H9 (cell line): ENCODE measurements around the gene COA7. TPM values are rescaled to one million over a fixed set of nuclear protein-coding genes. Genes with fewer than 3 reads are reported as not detected.

Experiments used
- DNase-seq: peaks from one replicate; pipeline ENCODE4 v3.0.0-alpha.2; 2017
- H2AFZ ChIP-seq: one replicate; pipeline ENCODE4 v1.6.1; 2013; ENCODE audit warnings: mild to moderate bottlenecking, low read length, control low read depth, moderate library complexity
- H2AK5ac ChIP-seq: 2 replicates; pipeline ENCODE4 v1.6.1; 2013; ENCODE audit warnings: low read length, control low read depth, mixed read lengths; ENCODE audit not compliant: insufficient read length
- H2BK120ac ChIP-seq: one replicate; pipeline ENCODE4 v1.6.1; 2013; ENCODE audit warnings: low read depth, mild to moderate bottlenecking, low read length, control low read depth, inconsistent platforms; ENCODE audit not compliant: poor library complexity, severe bottlenecking
- H2BK12ac ChIP-seq: 2 replicates; pipeline ENCODE4 v1.6.1; 2013; ENCODE audit warnings: low read length, control low read depth, mixed read lengths, low read depth; ENCODE audit not compliant: insufficient read length
- H2BK15ac ChIP-seq: 2 replicates; pipeline ENCODE4 v1.6.1; 2013; ENCODE audit warnings: low read depth, low read length, control low read depth
- H2BK20ac ChIP-seq: one replicate; pipeline ENCODE4 v1.6.1; 2013; ENCODE audit warnings: low read depth, mild to moderate bottlenecking, low read length, control low read depth, inconsistent platforms; ENCODE audit not compliant: poor library complexity, severe bottlenecking
- H2BK5ac ChIP-seq: 2 replicates; pipeline ENCODE4 v1.6.1; 2013; ENCODE audit warnings: low read length, control low read depth, mixed read lengths; ENCODE audit not compliant: insufficient read length
- H3K14ac ChIP-seq: 2 replicates; pipeline ENCODE4 v1.6.1; 2013; ENCODE audit warnings: low read length, control low read depth; ENCODE audit not compliant: insufficient read depth
- H3K18ac ChIP-seq: 2 replicates; pipeline ENCODE4 v1.6.1; 2013; ENCODE audit warnings: low read depth, mild to moderate bottlenecking, mixed read lengths, low read length, control low read depth; ENCODE audit not compliant: insufficient read length
- H3K23ac ChIP-seq: 2 replicates; pipeline ENCODE4 v1.6.1; 2013; ENCODE audit warnings: low read length, control low read depth, mixed read lengths, low read depth; ENCODE audit not compliant: insufficient read length
- H3K23me2 ChIP-seq: 2 replicates; pipeline ENCODE4 v1.6.1; 2013; ENCODE audit warnings: low read depth, mild to moderate bottlenecking, mixed read lengths, low read length, control low read depth; ENCODE audit not compliant: insufficient read length, poor library complexity, severe bottlenecking
- H3K27ac ChIP-seq: 2 replicates; pipeline ENCODE4 v1.5.1; 2013; ENCODE audit warnings: low read length, control low read depth, mixed read lengths, low read depth; ENCODE audit not compliant: insufficient read length
- H3K27me3 ChIP-seq: 2 replicates; pipeline ENCODE4 v1.6.1; 2013; ENCODE audit warnings: low read length, control low read depth, inconsistent platforms; ENCODE audit not compliant: insufficient read depth
- H3K4ac ChIP-seq: 2 replicates; pipeline ENCODE4 v1.6.1; 2013; ENCODE audit warnings: low read depth, mild to moderate bottlenecking, control low read depth, inconsistent platforms, low read length, moderate library complexity
- H3K4me1 ChIP-seq: 2 replicates; pipeline ENCODE4 v1.6.1; 2013; ENCODE audit warnings: low read length, control low read depth, inconsistent platforms; ENCODE audit not compliant: insufficient read depth
- H3K4me2 ChIP-seq: 2 replicates; pipeline ENCODE4 v1.6.1; 2013; ENCODE audit warnings: low read length, control low read depth, mixed read lengths; ENCODE audit not compliant: insufficient read length, insufficient read depth
- H3K56ac ChIP-seq: 2 replicates; pipeline ENCODE4 v1.6.1; 2013; ENCODE audit warnings: low read depth, mild to moderate bottlenecking, mixed read lengths, low read length, control low read depth; ENCODE audit not compliant: insufficient read length
- H3K79me1 ChIP-seq: 2 replicates; pipeline ENCODE4 v1.6.1; 2013; ENCODE audit warnings: low read depth, mild to moderate bottlenecking, moderate library complexity, low read length, control low read depth, inconsistent platforms; ENCODE audit not compliant: insufficient read depth, poor library complexity, severe bottlenecking
- H3K79me2 ChIP-seq: 2 replicates; pipeline ENCODE4 v1.6.1; 2013; ENCODE audit warnings: low read length, control low read depth, inconsistent platforms; ENCODE audit not compliant: insufficient read depth
- H3K9ac ChIP-seq: 2 replicates; pipeline ENCODE4 v1.6.1; 2013; ENCODE audit warnings: low read length, control low read depth, mixed read lengths; ENCODE audit not compliant: insufficient read length; ENCODE audit errors: extremely low read depth
- H3K9me3 ChIP-seq: one replicate; pipeline ENCODE4 v1.6.1; 2013; ENCODE audit warnings: low read depth, low read length, inconsistent platforms; ENCODE audit not compliant: control insufficient read depth
- H3T11ph ChIP-seq: one replicate; pipeline ENCODE4 v1.6.1; 2013; ENCODE audit warnings: mild to moderate bottlenecking, low read length, control low read depth, inconsistent platforms
- H4K20me1 ChIP-seq: one replicate; pipeline ENCODE4 v1.6.1; 2013; ENCODE audit not compliant: control insufficient read depth, insufficient read length, insufficient read depth
- H4K5ac ChIP-seq: 2 replicates; pipeline ENCODE4 v1.6.1; 2013; ENCODE audit warnings: low read depth, mild to moderate bottlenecking, mixed read lengths, low read length, control low read depth; ENCODE audit not compliant: insufficient read length
- H4K8ac ChIP-seq: replicated peaks from 2 replicates; pipeline ENCODE4 v1.6.1; 2013; ENCODE audit warnings: low read length, control low read depth, mixed read lengths, low read depth; ENCODE audit not compliant: insufficient read length
- H4K91ac ChIP-seq: 2 replicates; pipeline ENCODE4 v1.6.1; 2013; ENCODE audit warnings: low read depth, mild to moderate bottlenecking, moderate library complexity, mixed read lengths, low read length, control low read depth; ENCODE audit not compliant: insufficient read length
- H3K27ac Mint-ChIP-seq, 3 experiments: 2 replicates in 2 of 3; 3 replicates in 1 of 3; pipeline ENCODE4 v1.8.0; 2020 to 2021; ENCODE audit warnings: mixed read lengths in 3 of 3, mild to moderate bottlenecking in 1 of 3, moderate library complexity in 1 of 3
- H3K27me3 Mint-ChIP-seq: 2 replicates; pipeline ENCODE4 v1.8.0; 2021; ENCODE audit warnings: low read depth, mild to moderate bottlenecking, moderate library complexity, mixed read lengths
- H3K36me3 Mint-ChIP-seq, 3 experiments: 2 replicates in 2 of 3; 3 replicates in 1 of 3; pipeline ENCODE4 v1.8.0; 2020 to 2021; ENCODE audit warnings: low read depth in 3 of 3, mixed read lengths in 3 of 3; ENCODE audit not compliant: insufficient read depth in 1 of 3
- H3K4me1 Mint-ChIP-seq, 2 experiments: 2 replicates each; pipeline ENCODE4 v1.8.0; 2020; ENCODE audit warnings: mixed read lengths in 2 of 2
- H3K4me3 Mint-ChIP-seq, 2 experiments: 2 replicates in 1 of 2; 3 replicates in 1 of 2; pipeline ENCODE4 v1.8.0; 2020 to 2021; ENCODE audit warnings: mild to moderate bottlenecking in 2 of 2, mixed read lengths in 2 of 2, moderate library complexity in 1 of 2
- H3K9me3 Mint-ChIP-seq, 2 experiments: 2 replicates in 1 of 2; 3 replicates in 1 of 2; pipeline ENCODE4 v1.8.0; 2020; ENCODE audit warnings: mild to moderate bottlenecking in 2 of 2, mixed read lengths in 2 of 2, moderate library complexity in 1 of 2
- WGBS: extraction: QIAGEN DNeasy Blood & Tissue Kit; methylation state at CpG from one replicate; pipeline ENCODE4 v1.1.7; 2013; ENCODE audit warnings: missing lambda C conversion rate, low lambda C conversion rate, mixed read lengths; ENCODE audit not compliant: insufficient read length; ENCODE audit errors: extremely low coverage; 5-methylcytosine and 5-hydroxymethylcytosine counted together
- total RNA-seq: library from RNA; stranded (reverse); gene quantifications from 2 replicates; pipeline ENCODE4 v1.2.1, GENCODE V29; 2021
- TF ChIP-seq, protein P1 (sequence below): fragments of 200-600 bp; sonication (generic); conservative IDR thresholded peaks from 3 replicates; pipeline ENCODE4 v1.8.0; 2021; ENCODE audit warnings: antibody characterized with exemption, mild to moderate bottlenecking

COA7 gene
- total RNA-seq, 1 experiment from 2014 or later: 69.1 TPM

DNA sequence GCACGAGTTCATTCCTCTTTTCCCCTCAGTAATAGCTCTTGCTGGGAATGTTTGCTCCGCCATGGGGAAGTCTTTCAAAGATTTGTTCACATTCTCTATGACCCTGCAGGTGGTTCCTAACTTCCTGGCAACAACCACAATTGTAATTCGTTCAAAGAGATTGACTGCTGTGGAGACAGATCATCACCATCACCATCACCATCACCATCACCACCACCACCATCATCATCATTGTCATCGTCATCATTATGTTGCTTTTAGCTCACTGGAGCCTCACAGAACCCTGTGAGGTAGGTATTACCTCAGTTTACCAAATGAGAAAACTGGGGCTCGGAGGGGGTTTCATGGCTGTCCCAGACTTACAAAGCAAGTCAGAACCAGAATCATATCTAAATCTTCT is 30.9 kb downstream of the COA7 start:
- Histone ChIP-seq H3K79me1 (no peaks in the 10 kb centered on the region), H3T11ph (no peak overlapping the region), H4K5ac (no peak overlapping the region), H4K20me1 (no peaks in the 10 kb centered on the region), H3K79me2 (no peaks in the 10 kb centered on the region), H2BK120ac (no peak overlapping the region), H3K23me2 (peaks cover 3% of the 10 kb centered on the region), H4K91ac (no peak overlapping the region), H3K4me1 (peaks cover 3% of the 10 kb centered on the region; the same call in 1 of the 2 replicates), H3K23ac (no peak overlapping the region), H2AFZ (no peak overlapping the region), H3K27me3 (no peaks in the 10 kb centered on the region), H2BK20ac (no peak overlapping the region), H3K4me2 (no peak overlapping the region), H3K56ac (no peak overlapping the region), H2BK12ac (no peak overlapping the region), H2BK5ac (no peak overlapping the region), H2AK5ac (no peak overlapping the region), H3K9ac (no peak overlapping the region), H3K9me3 (no peaks in the 10 kb centered on the region), H2BK15ac (no peak overlapping the region), H3K4ac (no peak overlapping the region), H3K18ac (no peak overlapping the region), H3K14ac (no peak overlapping the region), H3K27ac (no peak overlapping the region), H4K8ac (no peak overlapping the region)
- no peak overlapping the region for H3K4me3 Mint-ChIP-seq
- H3K27me3 Mint-ChIP-seq: no peaks in the 10 kb centered on the region
- no peaks in the 10 kb centered on the region for H3K9me3 Mint-ChIP-seq
- no peak for DNase-seq
- no peak overlapping the region for H3K27ac Mint-ChIP-seq
- TF ChIP-seq, protein P1, sequence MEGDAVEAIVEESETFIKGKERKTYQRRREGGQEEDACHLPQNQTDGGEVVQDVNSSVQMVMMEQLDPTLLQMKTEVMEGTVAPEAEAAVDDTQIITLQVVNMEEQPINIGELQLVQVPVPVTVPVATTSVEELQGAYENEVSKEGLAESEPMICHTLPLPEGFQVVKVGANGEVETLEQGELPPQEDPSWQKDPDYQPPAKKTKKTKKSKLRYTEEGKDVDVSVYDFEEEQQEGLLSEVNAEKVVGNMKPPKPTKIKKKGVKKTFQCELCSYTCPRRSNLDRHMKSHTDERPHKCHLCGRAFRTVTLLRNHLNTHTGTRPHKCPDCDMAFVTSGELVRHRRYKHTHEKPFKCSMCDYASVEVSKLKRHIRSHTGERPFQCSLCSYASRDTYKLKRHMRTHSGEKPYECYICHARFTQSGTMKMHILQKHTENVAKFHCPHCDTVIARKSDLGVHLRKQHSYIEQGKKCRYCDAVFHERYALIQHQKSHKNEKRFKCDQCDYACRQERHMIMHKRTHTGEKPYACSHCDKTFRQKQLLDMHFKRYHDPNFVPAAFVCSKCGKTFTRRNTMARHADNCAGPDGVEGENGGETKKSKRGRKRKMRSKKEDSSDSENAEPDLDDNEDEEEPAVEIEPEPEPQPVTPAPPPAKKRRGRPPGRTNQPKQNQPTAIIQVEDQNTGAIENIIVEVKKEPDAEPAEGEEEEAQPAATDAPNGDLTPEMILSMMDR: no peak
- H3K4me1 Mint-ChIP-seq: peaks cover 32 to 35% of the 10 kb centered on the region in 2 experiments
- WGBS: no CpG with 5 or more reads among the region's 5 CpGs
- peaks cover 0 to 1% (median 0%) of the 10 kb centered on the region in 3 experiments; a peak in 1 of 7 replicates for H3K36me3 Mint-ChIP-seq
